ENCODE measurements around the gene BATF. TPM values are rescaled to one million over a fixed set of nuclear protein-coding genes. Genes with fewer than 3 reads are reported as not detected.

The BATF gene
- total RNA-seq, 1 experiment from 2014 or later = 55.7 TPM

- no peak for TF ChIP-seq EZH2 (IDR thresholded peaks at IDR 0.05; ENCODE audit: low read depth)
- TF ChIP-seq, protein P1, sequence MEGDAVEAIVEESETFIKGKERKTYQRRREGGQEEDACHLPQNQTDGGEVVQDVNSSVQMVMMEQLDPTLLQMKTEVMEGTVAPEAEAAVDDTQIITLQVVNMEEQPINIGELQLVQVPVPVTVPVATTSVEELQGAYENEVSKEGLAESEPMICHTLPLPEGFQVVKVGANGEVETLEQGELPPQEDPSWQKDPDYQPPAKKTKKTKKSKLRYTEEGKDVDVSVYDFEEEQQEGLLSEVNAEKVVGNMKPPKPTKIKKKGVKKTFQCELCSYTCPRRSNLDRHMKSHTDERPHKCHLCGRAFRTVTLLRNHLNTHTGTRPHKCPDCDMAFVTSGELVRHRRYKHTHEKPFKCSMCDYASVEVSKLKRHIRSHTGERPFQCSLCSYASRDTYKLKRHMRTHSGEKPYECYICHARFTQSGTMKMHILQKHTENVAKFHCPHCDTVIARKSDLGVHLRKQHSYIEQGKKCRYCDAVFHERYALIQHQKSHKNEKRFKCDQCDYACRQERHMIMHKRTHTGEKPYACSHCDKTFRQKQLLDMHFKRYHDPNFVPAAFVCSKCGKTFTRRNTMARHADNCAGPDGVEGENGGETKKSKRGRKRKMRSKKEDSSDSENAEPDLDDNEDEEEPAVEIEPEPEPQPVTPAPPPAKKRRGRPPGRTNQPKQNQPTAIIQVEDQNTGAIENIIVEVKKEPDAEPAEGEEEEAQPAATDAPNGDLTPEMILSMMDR (conservative IDR thresholded peaks at IDR 0.05) = no peak
- BruUV-seq (replicated peaks) = no TSS peak
- no peaks in the 10 kb centered on the region for H3K79me2 ChIP-seq (ENCODE audit: low read depth)
- peaks cover 41% of the 10 kb centered on the region for H3F3A ChIP-seq (ENCODE audit: insufficient read depth, low read depth)
- H3K9me3 ChIP-seq (ENCODE audit: insufficient read depth, low read depth) = 0 out of 2 replicates have a peak, but pooled peaks cover 5% of the 10 kb centered on the region
- no peaks in the 10 kb centered on the region for H3K36me3 ChIP-seq (ENCODE audit: low read depth)
- intact Hi-C loops (cut with micrococcal nuclease; ENCODE audit: unreplicated experiment) = loop anchor here (10.0 kb wide), 1 partner anchor 677 kb away; the partner anchor contains the start of gene DLST
- ChIA-PET CTCF (interaction anchor here (0.6 to 3.1 kb wide), 8 partner anchors 10 to 1489 kb away, joined by 4 to 47 read pairs (median 6); no protein-coding TSS in a partner anchor), POLR2A (ENCODE audit: unreplicated experiment) (interaction anchor here (0.6 to 0.9 kb wide), 4 partner anchors 9 to 1549 kb away, joined by 3 to 6 read pairs (median 4); no protein-coding TSS in a partner anchor)
- peaks cover 64% of the 10 kb centered on the region for H3K4me1 ChIP-seq (replicated peaks; ENCODE audit: insufficient read depth)
- H3K27ac ChIP-seq = peak overlapping the region; percentile 52
- DNase-seq = peak; percentile 75 to 89
- no peaks in the 10 kb centered on the region for H3K27me3 ChIP-seq (ENCODE audit: insufficient read depth, low read depth)
- H3K4me3 ChIP-seq = no peak overlapping the region
- no peak overlapping the region for H2AFZ ChIP-seq
- peak overlapping the region; percentile 27 for H3K4me2 ChIP-seq
- no peaks in the 10 kb centered on the region for H3K9me2 ChIP-seq (ENCODE audit: insufficient read depth)
- no peaks in the 10 kb centered on the region for H4K20me1 ChIP-seq (ENCODE audit: insufficient read depth)
Observed at GRCh38 chr14:75562089-75562488, 39.8 kb downstream of the BATF start.

DNA sequence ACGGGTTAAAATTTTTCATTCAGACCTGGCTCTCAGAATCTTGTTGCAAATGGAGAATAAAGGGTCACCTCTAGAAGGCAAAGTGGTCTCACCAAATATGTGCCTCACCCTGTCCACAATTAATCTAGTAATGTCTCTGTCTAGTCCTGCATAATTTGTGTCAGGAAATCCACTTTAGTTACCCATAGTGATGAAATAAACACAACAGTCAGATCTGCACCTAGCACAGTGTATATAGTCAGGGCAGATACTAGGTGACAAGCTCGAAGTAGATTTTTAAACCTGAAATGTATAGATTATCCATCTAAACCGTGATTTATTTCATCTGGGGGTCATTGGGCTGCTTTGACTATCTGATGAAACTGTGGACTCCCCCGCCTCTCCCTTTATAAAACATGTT is 40.2 kb downstream of the BATF start:
- H3K4me3 ChIP-seq = no peak overlapping the region
- H2AFZ ChIP-seq = no peak overlapping the region
- no peak for DNase-seq
- peak overlapping the region; percentile 27 for H3K4me2 ChIP-seq
- 0 out of 2 replicates have a peak, but pooled peaks cover 5% of the 10 kb centered on the region for H3K9me3 ChIP-seq (ENCODE audit: insufficient read depth, low read depth)
- intact Hi-C loops (cut with micrococcal nuclease; ENCODE audit: unreplicated experiment) = loop anchor here (10.0 kb wide), 1 partner anchor 678 kb away; the partner anchor contains the start of gene DLST
- BruUV-seq (replicated peaks) = no TSS peak
- ChIA-PET CTCF (interaction anchor here (0.6 to 3.1 kb wide), 4 partner anchors 15 to 1489 kb away, joined by 4 to 47 read pairs (median 6); no protein-coding TSS in a partner anchor), POLR2A (ENCODE audit: unreplicated experiment) (interaction anchor here (0.6 to 0.9 kb wide), 4 partner anchors 9 to 1549 kb away, joined by 3 to 6 read pairs (median 4); no protein-coding TSS in a partner anchor)
- no peaks in the 10 kb centered on the region for H3K36me3 ChIP-seq (ENCODE audit: low read depth)
- H3F3A ChIP-seq (ENCODE audit: insufficient read depth, low read depth) = peaks cover 41% of the 10 kb centered on the region
- H3K9me2 ChIP-seq (ENCODE audit: insufficient read depth) = no peaks in the 10 kb centered on the region
- peak overlapping the region; percentile 52 for H3K27ac ChIP-seq
- H3K27me3 ChIP-seq (ENCODE audit: insufficient read depth, low read depth) = no peaks in the 10 kb centered on the region
- no peaks in the 10 kb centered on the region for H4K20me1 ChIP-seq (ENCODE audit: insufficient read depth)
- H3K4me1 ChIP-seq (replicated peaks; ENCODE audit: insufficient read depth) = peaks cover 64% of the 10 kb centered on the region
- no peaks in the 10 kb centered on the region for H3K79me2 ChIP-seq (ENCODE audit: low read depth)
- TF ChIP-seq EZH2 (IDR thresholded peaks at IDR 0.05; ENCODE audit: low read depth) = no peak
- TF ChIP-seq, protein P1 (conservative IDR thresholded peaks at IDR 0.05) = no peak

DNA sequence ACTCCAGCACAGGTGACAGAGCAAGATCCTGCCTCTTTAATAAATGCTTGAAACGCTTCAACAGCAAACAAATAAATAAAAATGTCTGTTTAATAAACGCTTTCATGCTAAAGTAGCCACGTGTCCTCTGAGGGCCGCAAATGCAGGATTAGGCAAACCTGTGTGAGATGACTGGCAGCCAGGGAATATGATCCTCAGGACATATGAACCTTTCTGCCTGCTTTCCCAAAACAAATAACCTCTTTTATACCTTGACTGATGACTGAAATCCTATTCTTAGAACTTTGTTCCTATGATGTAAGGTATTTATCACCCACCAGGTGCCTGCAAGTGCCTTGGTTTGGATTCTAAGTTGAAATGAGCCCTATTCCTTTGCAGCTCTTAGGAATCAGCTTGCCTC is 41.7 kb downstream of the BATF start:
- BruUV-seq (replicated peaks) = no TSS peak
- Histone ChIP-seq H3K9me3 (ENCODE audit: insufficient read depth, low read depth) (no peaks in the 10 kb centered on the region), H3K27me3 (ENCODE audit: insufficient read depth, low read depth) (no peaks in the 10 kb centered on the region), H2AFZ (no peak overlapping the region), H3K4me3 (no peak overlapping the region), H3K79me2 (ENCODE audit: low read depth) (no peaks in the 10 kb centered on the region), H3F3A (ENCODE audit: insufficient read depth, low read depth) (peaks cover 39% of the 10 kb centered on the region), H3K36me3 (ENCODE audit: low read depth) (no peaks in the 10 kb centered on the region), H3K4me2 (no peak overlapping the region; the same call in 1 of the 2 replicates), H3K27ac (no peak overlapping the region), H3K4me1 (replicated peaks; ENCODE audit: insufficient read depth) (peaks cover 55% of the 10 kb centered on the region), H3K9me2 (ENCODE audit: insufficient read depth) (no peaks in the 10 kb centered on the region), H4K20me1 (ENCODE audit: insufficient read depth) (no peaks in the 10 kb centered on the region)
- intact Hi-C loops (cut with micrococcal nuclease; ENCODE audit: unreplicated experiment) = loop anchor here (10.0 kb wide), 1 partner anchor 679 kb away; the partner anchor contains the start of gene DLST
- TF ChIP-seq, protein P1 (conservative IDR thresholded peaks at IDR 0.05) = no peak
- TF ChIP-seq EZH2 (IDR thresholded peaks at IDR 0.05; ENCODE audit: low read depth) = no peak
- POLR2A ChIA-PET (ENCODE audit: unreplicated experiment) = no interaction called here
- CTCF ChIA-PET = interaction anchor here (1.0 to 1.2 kb wide), 2 partner anchors 12 to 256 kb away, joined by 3 to 4 read pairs; no protein-coding TSS in a partner anchor
- peak in 1 of 2 experiments; percentile 55 for DNase-seq
